GM18511 (cell line): ENCODE results near the gene TRAPPC10.
"Not testable (repeated sequence)": the region's sequence is repeated elsewhere in the genome, so short reads cannot be mapped to it uniquely, and the experiment has no call there.

Source experiments
- ATAC-seq: cut with Tn5 transposase; IDR thresholded peaks from one replicate; pipeline ENCODE4 v1.9.1; 2021; ENCODE audit warnings: mild to moderate bottlenecking, moderate library complexity; ENCODE audit not compliant: unreplicated experiment

The TRAPPC10 gene

GRCh38 chr21:44134732-44135131 lies 122.6 kb downstream of the TRAPPC10 start:
- ATAC-seq = not testable (repeated sequence)

- ATAC-seq = peak; percentile 55
Measured at GRCh38 chr21:44138039-44138438, 125.9 kb downstream of the TRAPPC10 start.

- ATAC-seq = not testable (repeated sequence)
Measured at GRCh38 chr21:44139787-44140551, 127.9 kb downstream of the TRAPPC10 start.

DNA sequence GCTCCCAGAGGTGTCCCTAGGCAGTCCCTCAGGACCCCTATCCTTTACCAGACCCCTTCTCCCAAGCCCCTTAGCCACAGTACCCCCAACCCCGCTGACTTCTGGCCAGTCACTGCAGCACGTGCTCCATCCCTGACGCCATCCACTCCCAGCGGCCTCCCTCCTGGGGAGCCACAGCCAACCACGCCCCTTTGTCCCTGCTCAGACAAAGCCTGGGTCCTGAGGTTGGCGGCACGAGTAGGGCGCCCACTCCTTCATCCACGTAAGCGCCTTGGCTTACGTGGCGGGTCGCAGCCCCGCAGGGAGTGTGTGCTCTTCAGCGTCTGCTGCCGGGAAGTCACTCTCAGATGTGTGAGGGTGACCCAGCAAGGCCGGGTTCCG lies 128.4 kb downstream of the TRAPPC10 start:
- not testable (repeated sequence) for ATAC-seq

GRCh38 chr21:44142470-44142869 lies 130.4 kb downstream of the TRAPPC10 start:
- not testable (repeated sequence) for ATAC-seq

GRCh38 chr21:44143380-44143779 lies 131.3 kb downstream of the TRAPPC10 start:
- ATAC-seq = peak; percentile 49

DNA sequence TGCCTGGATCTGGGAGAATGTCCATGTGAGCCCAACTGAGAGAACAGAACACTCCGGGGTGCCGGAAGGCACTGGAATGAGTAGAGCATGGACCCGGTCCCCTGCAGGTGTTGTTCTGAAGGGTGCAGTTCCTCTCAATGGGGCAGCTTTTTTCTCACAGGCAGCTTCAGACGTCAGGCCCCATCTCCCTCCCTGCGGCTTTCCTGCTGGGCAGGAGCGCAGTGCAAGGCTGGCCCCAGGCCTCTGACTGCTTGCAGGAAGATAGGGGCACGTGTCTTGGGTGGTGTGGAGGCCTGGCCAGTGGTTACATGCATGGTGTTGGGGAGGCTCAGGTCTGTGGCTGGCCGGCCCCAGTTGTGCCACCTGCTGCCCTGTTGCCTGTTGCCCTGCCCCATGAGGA lies 131.9 kb downstream of the TRAPPC10 start:
- ATAC-seq = not testable (repeated sequence)

- not testable (repeated sequence) for ATAC-seq
Measured at GRCh38 chr21:44144784-44145602, 132.9 kb downstream of the TRAPPC10 start.

DNA sequence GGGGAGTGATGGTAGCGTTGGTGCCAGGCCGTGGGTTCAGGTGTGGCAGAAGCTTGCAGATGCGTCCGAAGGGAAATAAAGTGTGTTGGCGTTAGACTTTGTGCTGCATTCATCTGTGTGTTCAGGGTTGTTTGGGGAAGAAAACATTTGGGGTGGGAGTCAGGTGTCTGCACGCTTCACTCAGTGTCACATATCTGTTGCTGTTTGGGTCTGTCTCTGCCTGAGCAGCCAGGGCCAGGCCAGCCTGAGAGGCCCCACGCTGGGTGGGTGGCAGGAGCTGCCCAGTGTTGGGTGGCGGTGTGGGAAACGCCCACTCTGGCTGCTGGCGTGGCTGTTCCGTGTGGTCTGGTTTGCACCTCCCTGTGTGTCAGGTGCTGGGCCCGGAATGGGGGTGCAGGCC lies 133.5 kb downstream of the TRAPPC10 start:
- ATAC-seq = not testable (repeated sequence)

DNA sequence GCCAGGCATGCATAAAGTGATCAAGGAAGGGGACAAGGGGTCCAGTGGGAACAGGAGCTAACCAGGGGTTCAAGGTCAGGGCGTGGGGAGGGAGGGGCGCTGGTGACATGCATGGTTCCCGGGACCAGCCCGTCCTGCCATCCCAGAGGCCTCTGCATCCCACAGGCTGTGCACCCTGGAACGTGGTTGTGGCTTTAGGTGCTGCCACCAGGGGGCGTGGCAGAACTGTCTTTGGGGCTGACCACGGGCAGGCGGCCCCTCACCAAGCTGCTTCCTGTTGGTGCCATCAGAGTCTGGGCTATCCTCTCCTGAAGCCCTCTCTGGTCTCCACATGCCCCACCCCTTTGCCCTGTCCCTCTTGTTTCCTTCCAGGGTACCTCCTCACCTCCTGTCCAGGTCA lies 135.0 kb downstream of the TRAPPC10 start:
- ATAC-seq = not testable (repeated sequence)

- ATAC-seq = not testable (repeated sequence)
Measured at GRCh38 chr21:44150255-44150654, 138.1 kb downstream of the TRAPPC10 start.

DNA sequence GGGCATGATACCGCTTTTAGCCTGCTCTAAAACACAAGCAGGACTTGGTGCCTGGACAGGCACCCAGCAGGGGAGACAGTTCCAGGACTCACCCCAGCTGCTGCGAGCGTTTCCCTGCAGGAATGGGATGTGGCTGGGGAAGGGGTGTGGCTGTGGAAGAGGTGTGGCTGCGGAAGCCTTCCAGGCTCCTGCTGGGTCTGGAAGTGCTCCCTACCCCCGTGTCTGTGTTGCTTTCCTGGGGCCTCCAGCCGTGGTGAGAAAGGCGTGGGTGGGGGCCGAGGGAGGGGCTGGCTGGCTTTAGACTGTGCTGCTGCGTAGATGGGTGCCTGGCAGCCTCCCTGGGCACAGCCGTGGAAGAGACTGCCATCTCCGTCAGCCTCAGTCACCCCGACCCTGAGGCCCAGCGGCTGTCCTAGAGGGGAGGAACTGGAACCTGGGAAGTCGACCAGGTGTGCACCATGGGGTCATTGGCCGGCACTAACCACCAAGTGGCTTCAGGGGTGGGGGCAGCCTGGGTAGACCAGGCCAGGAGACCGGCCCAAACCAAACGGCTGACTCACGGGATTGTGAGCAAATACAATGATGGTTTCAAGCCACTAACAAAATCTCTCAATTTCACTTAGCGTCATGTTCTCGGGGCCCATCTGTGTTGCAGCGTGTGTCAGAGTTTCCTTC lies 141.2 kb downstream of the TRAPPC10 start:
- ATAC-seq = not testable (repeated sequence)

DNA sequence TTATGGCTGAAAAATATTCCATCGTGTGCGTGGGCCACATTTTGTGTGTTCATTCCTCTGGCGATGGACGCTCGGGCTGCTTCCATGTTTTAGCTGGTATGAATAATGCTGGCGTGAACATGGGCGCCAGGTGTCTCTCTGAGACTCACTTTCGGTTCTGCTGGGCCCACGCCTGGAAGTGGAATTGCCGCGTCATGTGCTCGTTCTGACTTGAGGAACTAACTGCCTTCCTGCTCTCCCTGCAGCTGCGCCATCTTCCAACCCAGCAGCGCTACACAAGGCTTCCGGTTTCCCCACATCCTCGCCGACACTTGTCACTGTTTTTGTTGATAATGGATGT lies 141.8 kb downstream of the TRAPPC10 start:
- not testable (repeated sequence) for ATAC-seq

DNA sequence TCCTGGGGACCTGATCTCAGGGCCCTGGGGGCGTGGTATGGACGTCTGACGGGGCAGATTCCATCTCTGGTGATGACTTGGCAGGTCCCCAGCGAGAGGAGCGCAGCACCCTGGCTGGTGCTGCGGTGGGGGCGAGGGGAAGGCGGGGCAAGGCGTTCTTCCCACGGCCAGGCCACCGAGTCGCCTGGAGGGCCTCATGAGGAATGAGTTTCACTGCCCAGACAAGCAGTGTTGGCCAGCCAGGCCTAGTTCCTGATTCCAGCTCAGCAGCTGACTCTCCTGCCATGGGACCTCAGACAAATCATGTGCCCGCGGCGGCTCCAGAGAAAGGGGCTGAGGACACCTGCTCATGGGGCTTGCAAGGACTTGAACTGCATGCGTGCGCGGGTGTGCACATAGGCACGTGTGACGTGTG lies 142.7 kb downstream of the TRAPPC10 start:
- not testable (repeated sequence) for ATAC-seq

- ATAC-seq = not testable (repeated sequence)
Measured at GRCh38 chr21:44155231-44155993, 143.3 kb downstream of the TRAPPC10 start.

DNA sequence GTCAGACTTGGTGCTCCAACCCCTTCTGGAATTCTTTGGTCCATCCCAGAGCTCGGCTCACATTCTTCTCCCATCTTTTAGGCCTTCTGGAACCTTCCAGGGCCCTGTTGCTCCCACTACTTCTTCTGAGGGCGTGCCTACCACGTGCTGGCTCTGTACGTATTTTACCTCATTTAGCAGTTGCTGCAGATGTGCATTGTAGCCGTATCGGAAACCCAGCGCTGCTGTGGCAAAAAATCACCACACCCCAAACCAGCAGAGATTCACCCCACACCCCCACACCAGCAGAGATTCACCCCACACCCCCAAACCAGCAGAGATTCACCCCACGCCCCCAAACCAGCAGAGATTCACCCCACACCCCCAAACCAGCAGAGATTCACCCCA lies 143.9 kb downstream of the TRAPPC10 start:
- not testable (repeated sequence) for ATAC-seq
